SH-SY5Y (cell line): ENCODE data around the gene SF3B2.

ENCODE experiments used
- GATA2 ChIP-seq: IDR thresholded peaks from 2 replicates; pipeline ENCODE4 v1.6.1; 2011; ENCODE audit warnings: mild to moderate bottlenecking, low read depth, low read length
- GATA3 ChIP-seq: IDR thresholded peaks from 2 replicates; pipeline ENCODE4 v1.6.1; 2011; ENCODE audit warnings: low read depth, mild to moderate bottlenecking, low read length, moderate library complexity

The SF3B2 gene

DNA sequence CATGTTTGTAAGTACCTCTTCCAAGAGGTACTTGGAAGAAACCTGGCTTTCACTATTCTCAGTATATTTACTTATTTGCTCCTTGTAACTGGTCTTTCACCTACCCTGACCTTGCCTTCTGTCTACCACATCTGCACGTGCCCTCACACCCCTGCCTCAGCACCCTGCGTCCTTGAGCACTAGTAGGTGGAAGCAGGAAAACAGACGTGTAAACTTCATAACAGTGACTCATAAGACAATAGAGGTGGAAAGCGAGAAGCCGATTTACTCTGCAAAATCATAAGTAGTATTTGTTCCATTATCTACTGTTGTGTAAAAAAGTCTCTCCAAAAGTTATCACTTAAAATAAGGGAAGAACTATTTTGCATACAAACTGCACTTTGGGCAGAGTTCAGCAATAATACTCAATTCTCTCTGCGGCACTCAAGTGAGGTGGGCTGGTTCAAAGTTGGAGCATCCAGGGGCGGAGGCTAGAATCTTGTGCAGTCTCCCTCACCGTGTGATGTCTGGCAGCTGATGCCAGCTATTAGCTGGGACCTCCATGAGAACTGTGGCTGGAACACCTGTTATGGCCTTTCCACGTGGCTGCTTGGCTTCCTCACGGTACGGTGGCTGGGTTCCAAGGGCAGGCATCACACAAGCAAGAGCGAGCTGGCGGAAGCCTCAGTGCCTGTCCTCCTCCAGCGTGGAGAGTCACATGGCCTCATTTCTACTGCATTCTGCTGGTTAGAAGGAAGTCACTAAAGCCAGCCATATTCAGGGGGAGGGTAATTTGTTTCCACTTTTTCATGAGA is 48.3 kb downstream of the SF3B2 start:
- TF ChIP-seq GATA3 = no peak
- TF ChIP-seq GATA2 = no peak

- TF ChIP-seq GATA2 (no peak), GATA3 (no peak)
Observed at GRCh38 chr11:66101066-66101464, 48.9 kb downstream of the SF3B2 start.

DNA sequence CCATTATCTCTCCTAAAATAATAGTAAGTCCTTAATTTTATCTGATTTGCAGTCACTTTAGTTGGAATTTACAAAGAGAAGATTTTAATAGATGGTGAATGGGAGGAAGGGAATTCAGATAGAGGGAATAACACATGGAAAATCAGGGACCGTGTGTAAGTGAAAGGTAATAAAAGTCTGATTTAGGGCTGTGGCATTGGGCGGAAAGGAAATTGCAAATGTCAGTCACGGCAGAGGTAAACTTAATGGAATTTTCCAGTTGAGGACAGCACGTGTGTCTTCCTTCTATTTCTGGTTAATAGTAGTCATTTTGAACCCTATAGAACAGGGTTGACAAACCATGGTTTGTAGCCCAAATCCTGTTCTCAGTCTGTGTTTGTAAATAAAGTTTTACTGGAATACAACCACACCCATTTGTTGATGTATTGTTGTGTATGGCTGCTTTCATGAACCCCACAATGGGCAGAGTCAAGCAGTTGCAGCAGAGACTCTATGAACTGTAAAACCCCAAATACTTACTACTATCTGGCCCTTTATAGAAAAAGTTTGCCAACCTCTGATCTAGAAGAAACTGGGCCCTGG is 52.0 kb downstream of the SF3B2 start:
- no peak for TF ChIP-seq GATA2
- no peak for TF ChIP-seq GATA3

- TF ChIP-seq GATA3 (no peak), GATA2 (no peak)
Observed at GRCh38 chr11:66106786-66107599, 54.8 kb downstream of the SF3B2 start.

DNA sequence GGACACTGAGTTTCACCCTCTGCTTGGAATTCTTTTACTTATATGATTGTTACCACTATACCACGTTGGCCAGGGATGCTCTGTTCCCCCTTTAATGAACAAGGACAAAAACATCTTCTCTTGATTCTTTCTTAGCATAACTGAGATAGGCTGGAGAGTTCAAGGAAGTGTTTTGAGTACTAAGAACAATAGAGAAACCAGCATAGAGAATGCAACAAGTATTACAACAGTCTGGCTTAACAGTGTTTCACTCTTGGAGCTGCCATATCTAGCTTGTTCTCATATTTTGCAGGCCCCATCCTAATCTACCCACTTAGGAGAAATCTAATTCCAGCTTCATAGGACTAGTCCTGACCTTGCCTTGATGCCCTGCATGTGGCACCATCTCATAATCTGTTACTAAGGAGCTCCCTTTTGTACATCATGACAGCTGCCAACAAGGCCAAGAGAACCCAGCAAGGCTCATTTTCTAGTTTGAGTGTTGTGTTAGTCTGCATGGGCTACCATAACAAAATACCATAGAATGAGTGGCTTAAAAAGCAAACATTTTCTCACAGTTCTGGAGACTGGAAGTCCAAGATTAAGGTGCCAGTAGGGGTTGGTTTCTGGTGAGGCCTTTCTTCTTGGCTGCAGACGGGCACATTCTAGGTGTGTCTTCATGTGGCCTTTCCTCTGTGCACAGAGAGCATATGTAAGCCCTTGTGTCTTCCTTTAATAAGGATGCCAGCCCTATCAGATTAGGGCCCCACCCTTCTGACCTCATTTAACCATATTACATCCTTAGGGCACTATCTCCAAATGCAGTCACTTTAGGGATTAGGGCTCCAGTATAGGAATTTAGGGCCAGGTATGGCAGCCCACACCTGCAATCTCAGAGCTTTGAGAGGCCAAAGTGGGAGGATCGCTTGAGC is 55.7 kb downstream of the SF3B2 start:
- no peak for TF ChIP-seq GATA3
- no peak for TF ChIP-seq GATA2

GRCh38 chr11:66109294-66109693 is 57.1 kb downstream of the SF3B2 start:
- TF ChIP-seq GATA2 = no peak
- no peak for TF ChIP-seq GATA3

- TF ChIP-seq GATA2 = no peak
- no peak for TF ChIP-seq GATA3
Observed at GRCh38 chr11:66111158-66111557, 59.0 kb downstream of the SF3B2 start.

DNA sequence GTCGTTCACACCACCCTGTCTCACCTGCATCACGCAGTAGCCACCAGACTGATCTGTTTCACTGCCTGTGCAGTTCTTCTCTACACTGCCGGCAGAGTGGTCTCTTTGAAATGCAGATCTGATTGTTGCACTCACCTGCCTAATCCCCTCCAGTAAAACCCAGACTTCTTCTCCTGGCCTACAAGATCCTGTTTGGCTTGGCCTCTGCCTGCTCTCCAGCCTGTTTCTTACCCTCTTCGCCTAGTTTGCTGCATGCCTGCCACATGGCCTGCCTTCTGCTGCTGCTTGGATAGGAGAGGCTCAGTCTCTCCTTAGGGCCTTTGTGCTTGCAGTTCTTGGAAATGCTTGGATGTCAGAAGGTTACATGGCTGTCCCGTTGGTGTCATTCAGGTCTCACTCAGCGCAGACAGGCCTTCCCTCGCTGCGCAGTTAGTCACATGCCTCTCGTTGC is 59.9 kb downstream of the SF3B2 start:
- no peak for TF ChIP-seq GATA3
- no peak for TF ChIP-seq GATA2

GRCh38 chr11:66112601-66113499 is 60.7 kb downstream of the SF3B2 start:
- TF ChIP-seq GATA2 (no peak), GATA3 (no peak)

- TF ChIP-seq GATA2 (no peak), GATA3 (no peak)
Observed at GRCh38 chr11:66115638-66116301, 63.6 kb downstream of the SF3B2 start.

DNA sequence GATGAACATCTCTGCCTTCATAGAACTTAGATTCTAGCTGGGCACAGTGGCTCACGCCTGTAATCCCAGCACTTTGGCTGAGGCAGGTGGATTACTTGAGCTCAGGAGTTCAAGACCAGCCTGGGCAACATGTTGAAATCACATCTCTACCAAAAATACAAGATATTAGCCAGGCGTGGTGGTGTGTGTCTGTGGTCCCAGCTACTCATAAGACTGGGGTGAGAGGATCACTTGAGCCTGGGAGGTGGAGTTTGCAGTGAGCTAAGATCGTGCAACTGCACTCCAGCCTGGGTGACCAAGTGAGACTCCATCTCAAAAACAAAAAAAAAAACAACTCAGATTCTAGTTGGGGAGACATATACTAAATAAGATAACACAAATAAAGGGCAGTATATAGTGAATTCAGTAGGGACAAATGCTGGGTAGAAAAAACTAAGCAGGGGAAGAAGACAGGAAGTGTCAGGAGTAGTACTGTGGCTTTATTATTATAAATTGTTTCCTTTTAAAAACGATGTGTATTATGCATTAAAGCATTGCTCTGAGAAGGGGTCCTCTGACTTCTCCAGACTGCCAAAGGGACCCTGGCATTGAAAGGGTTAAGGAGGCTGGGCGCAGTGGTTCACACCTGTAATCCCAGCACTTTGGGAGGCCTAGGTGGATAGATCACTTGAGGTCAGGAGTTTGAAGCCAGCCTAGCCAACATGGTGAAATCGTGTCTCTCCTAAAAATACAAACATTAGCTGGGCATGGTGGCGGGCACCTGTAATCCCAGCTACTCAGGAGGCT is 64.6 kb downstream of the SF3B2 start:
- TF ChIP-seq GATA2 (no peak), GATA3 (no peak)
